DND-41 (cell line): Measurements from ENCODE around the gene SRPK2.

Source experiments
- ATAC-seq: fragments of 200-7000 bp; cut with Tn5 transposase; 3 replicates; pipeline ENCODE4 v1.9.1; 2021; ENCODE audit warnings: low read depth; ENCODE audit not compliant: insufficient read depth
- DNase-seq: peaks from one replicate; pipeline ENCODE4 v3.0.0-alpha.2; 2020
- H2AFZ ChIP-seq: 2 replicates; pipeline ENCODE4 v1.6.0; 2012; ENCODE audit warnings: low read depth, low read length
- H3K27ac ChIP-seq: 2 replicates; pipeline ENCODE4 v1.5.1; 2012; ENCODE audit warnings: low read length, inconsistent platforms
- H3K27me3 ChIP-seq: fragments of 200-600 bp; sonication (generic); 2 replicates; pipeline ENCODE4 v1.6.0; 2012; ENCODE audit warnings: low read length, mild to moderate bottlenecking, inconsistent platforms; ENCODE audit not compliant: insufficient read depth, poor library complexity
- H3K36me3 ChIP-seq: 2 replicates; pipeline ENCODE4 v1.5.1; 2012; ENCODE audit warnings: low read length, inconsistent platforms; ENCODE audit not compliant: insufficient read depth
- H3K4me1 ChIP-seq: 2 replicates; pipeline ENCODE4 v1.5.1; 2012; ENCODE audit warnings: mild to moderate bottlenecking, low read length; ENCODE audit not compliant: insufficient read depth
- H3K4me2 ChIP-seq: 2 replicates; pipeline ENCODE4 v1.6.0; 2012; ENCODE audit warnings: mild to moderate bottlenecking, moderate library complexity, low read length, inconsistent platforms; ENCODE audit not compliant: insufficient read depth
- H3K4me3 ChIP-seq, 2 experiments: fragments of 200-600 bp in 1 of 2; shearing (Covaris generic) in 1 of 2; 2 replicates each; pipeline ENCODE4 v1.5.1; 2012 to 2016; ENCODE audit warnings: inconsistent platforms in 2 of 2, low read length in 2 of 2, mild to moderate bottlenecking in 2 of 2, low read depth in 1 of 2, moderate library complexity in 1 of 2
- H3K79me2 ChIP-seq: 2 replicates; pipeline ENCODE4 v1.6.0; 2012; ENCODE audit warnings: low read length, inconsistent platforms; ENCODE audit not compliant: insufficient read depth
- H3K9ac ChIP-seq: 2 replicates; pipeline ENCODE4 v1.6.0; 2012; ENCODE audit warnings: low read depth, mild to moderate bottlenecking, inconsistent platforms, low read length, moderate library complexity
- H3K9me3 ChIP-seq: 2 replicates; pipeline ENCODE4 v1.5.1; 2012; ENCODE audit warnings: low read length, moderate library complexity, mild to moderate bottlenecking, inconsistent platforms; ENCODE audit not compliant: insufficient read depth, severe bottlenecking
- H4K20me1 ChIP-seq: 2 replicates; pipeline ENCODE4 v1.6.0; 2012; ENCODE audit warnings: low read length; ENCODE audit not compliant: insufficient read depth
- CTCF ChIP-seq: IDR thresholded peaks from 2 replicates; pipeline ENCODE4 v1.5.1; 2012; ENCODE audit warnings: borderline replicate concordance, low read length, moderate library complexity, mild to moderate bottlenecking; ENCODE audit not compliant: poor library complexity, severe bottlenecking; ENCODE audit errors: extremely low read depth
- EZH2 ChIP-seq: IDR thresholded peaks from 3 replicates; pipeline ENCODE4 v1.6.1; 2012; ENCODE audit warnings: borderline replicate concordance, low read depth, mild to moderate bottlenecking, moderate library complexity, low read length, inconsistent platforms; ENCODE audit not compliant: severe bottlenecking

The SRPK2 gene

DNA sequence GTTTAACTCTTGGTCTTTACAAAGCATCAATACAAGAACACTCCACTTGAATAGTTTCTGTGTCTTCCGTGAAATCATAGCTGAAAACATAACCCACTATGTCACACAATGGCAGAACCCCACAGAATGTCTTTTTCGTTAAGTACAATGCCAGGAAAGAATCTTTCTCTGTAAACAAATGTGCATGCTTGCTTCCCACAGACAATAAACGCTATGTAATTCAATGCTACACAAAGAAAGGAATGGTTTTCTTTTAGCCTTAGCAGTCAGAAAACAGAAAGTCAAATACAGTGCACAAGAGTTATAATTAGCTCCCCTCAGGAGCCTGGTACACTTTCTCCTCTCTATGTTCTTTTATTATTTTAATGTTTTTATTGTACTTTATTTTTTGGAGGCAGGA lies 186.1 kb downstream of the SRPK2 start:
- no peaks in the 10 kb centered on the region for H3K9me3 ChIP-seq
- H3K4me2 ChIP-seq = no peak overlapping the region
- ATAC-seq = no peak
- no peaks in the 10 kb centered on the region for H3K27me3 ChIP-seq
- DNase-seq = no peak
- H3K4me3 ChIP-seq = no peak overlapping the region
- no peak overlapping the region for H3K9ac ChIP-seq
- H3K79me2 ChIP-seq = peaks cover 100% of the 10 kb centered on the region
- no peak for TF ChIP-seq EZH2
- TF ChIP-seq CTCF = no peak
- H3K36me3 ChIP-seq = peaks cover 93% of the 10 kb centered on the region
- H3K4me1 ChIP-seq = no peaks in the 10 kb centered on the region; the same call in 1 of the 2 replicates
- peaks cover 97% of the 10 kb centered on the region for H4K20me1 ChIP-seq
- no peak overlapping the region for H3K27ac ChIP-seq
- H2AFZ ChIP-seq = no peak overlapping the region

GRCh38 chr7:105199386-105199785 lies 189.3 kb downstream of the SRPK2 start:
- Histone ChIP-seq H3K9ac (no peak overlapping the region), H3K79me2 (peaks cover 100% of the 10 kb centered on the region), H3K27ac (0 out of 2 replicates have a peak overlapping the region, but pooled peaks have one; percentile 29), H3K4me2 (no peak overlapping the region), H2AFZ (no peak overlapping the region), H4K20me1 (peaks cover 95% of the 10 kb centered on the region), H3K9me3 (no peaks in the 10 kb centered on the region), H3K36me3 (peaks cover 98% of the 10 kb centered on the region), H3K4me3 (no peak overlapping the region), H3K4me1 (no peaks in the 10 kb centered on the region; the same call in 1 of the 2 replicates), H3K27me3 (no peaks in the 10 kb centered on the region)
- no peak for ATAC-seq
- no peak for DNase-seq
- TF ChIP-seq EZH2 = no peak
- TF ChIP-seq CTCF = no peak

DNA sequence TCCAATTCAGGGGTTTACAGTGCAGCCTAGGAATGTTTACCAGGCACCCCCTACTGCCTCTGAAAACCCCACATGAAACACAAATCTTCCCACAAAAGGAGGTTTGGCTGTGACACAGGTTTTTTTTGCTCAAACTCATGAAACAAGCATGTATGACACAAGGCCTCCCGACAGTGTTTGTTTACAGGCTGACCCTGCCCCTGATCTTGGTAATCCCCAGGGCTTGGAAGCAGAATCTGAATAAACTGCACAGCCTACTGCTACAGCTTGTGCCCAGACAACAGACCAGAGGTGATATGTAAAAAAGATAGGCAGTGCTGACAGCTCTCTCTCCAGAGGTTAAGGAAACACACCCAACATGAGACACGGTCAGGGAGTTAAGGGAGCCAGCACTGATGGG lies 190.5 kb downstream of the SRPK2 start:
- H4K20me1 ChIP-seq = peaks cover 94% of the 10 kb centered on the region
- H3K36me3 ChIP-seq = peaks cover 96% of the 10 kb centered on the region
- TF ChIP-seq EZH2 = no peak
- no peak for TF ChIP-seq CTCF
- ATAC-seq (no peak), DNase-seq (no peak)
- peaks cover 100% of the 10 kb centered on the region for H3K79me2 ChIP-seq
- H3K4me3 ChIP-seq = no peak overlapping the region
- H3K9me3 ChIP-seq = no peaks in the 10 kb centered on the region
- H3K4me1 ChIP-seq = no peaks in the 10 kb centered on the region; the same call in 1 of the 2 replicates
- H3K27ac ChIP-seq = peak overlapping the region; percentile 15; the same call in 1 of the 2 replicates
- no peak overlapping the region for H2AFZ ChIP-seq
- no peak overlapping the region for H3K4me2 ChIP-seq
- no peaks in the 10 kb centered on the region for H3K27me3 ChIP-seq
- no peak overlapping the region for H3K9ac ChIP-seq

- no peaks in the 10 kb centered on the region for H3K27me3 ChIP-seq
These were observed 192.2 kb downstream of the SRPK2 start for GRCh38 chr7:105196473-105196872.

More at GRCh38 chr7:105196473-105196872, 192.2 kb downstream of the SRPK2 start:
- Histone ChIP-seq H3K4me2 (no peak overlapping the region), H3K4me1 (no peaks in the 10 kb centered on the region; the same call in 1 of the 2 replicates), H3K79me2 (peaks cover 100% of the 10 kb centered on the region), H3K27ac (no peak overlapping the region), H3K36me3 (peaks cover 92% of the 10 kb centered on the region), H4K20me1 (peaks cover 90% of the 10 kb centered on the region), H3K9ac (no peak overlapping the region), H2AFZ (no peak overlapping the region), H3K9me3 (no peaks in the 10 kb centered on the region), H3K4me3 (no peak overlapping the region)
- ATAC-seq = no peak
- no peak for DNase-seq
- TF ChIP-seq CTCF (no peak), EZH2 (no peak)
